MM.1S (cell line): ENCODE results near the gene PLA2G4B.

Experiments
- DNase-seq: peaks from one replicate; pipeline ENCODE4 v3.0.0-alpha.2; 2015
- H2AFZ ChIP-seq: fragments of 300-600 bp; sonication (generic); 2 replicates; pipeline ENCODE4 v1.6.0; 2016; ENCODE audit warnings: antibody characterized with exemption, low read length
- H3F3A ChIP-seq: fragments of 300-600 bp; sonication (generic); 2 replicates; pipeline ENCODE4 v1.6.1; 2016; ENCODE audit warnings: mild to moderate bottlenecking, antibody characterized with exemption, low read length, moderate library complexity, mixed read lengths; ENCODE audit not compliant: insufficient read depth
- H3K27ac ChIP-seq: fragments of 300-600 bp; sonication (generic); 2 replicates; pipeline ENCODE4 v1.5.1; 2016; ENCODE audit warnings: mild to moderate bottlenecking, low read length
- H3K27me3 ChIP-seq: fragments of 300-600 bp; sonication (generic); replicated peaks from 2 replicates; pipeline ENCODE4 v1.6.0; 2016; ENCODE audit warnings: low read length; ENCODE audit not compliant: insufficient read depth
- H3K36me3 ChIP-seq: fragments of 300-600 bp; sonication (generic); replicated peaks from 2 replicates; pipeline ENCODE4 v1.6.1; 2016; ENCODE audit warnings: mild to moderate bottlenecking, low read length, mixed read lengths; ENCODE audit not compliant: insufficient read depth
- H3K4me1 ChIP-seq: fragments of 300-600 bp; sonication (generic); 2 replicates; pipeline ENCODE4 v1.6.1; 2016; ENCODE audit warnings: low read length, mixed read lengths
- H3K4me2 ChIP-seq: fragments of 300-600 bp; sonication (generic); 2 replicates; pipeline ENCODE4 v1.6.0; 2016; ENCODE audit warnings: low read depth, low read length
- H3K4me3 ChIP-seq: fragments of 300-600 bp; sonication (generic); 2 replicates; pipeline ENCODE4 v1.5.1; 2016; ENCODE audit warnings: low read length, mixed read lengths
- H3K79me2 ChIP-seq: fragments of 300-600 bp; sonication (generic); 2 replicates; pipeline ENCODE4 v1.6.1; 2016; ENCODE audit warnings: mixed run types, low read length, mixed read lengths
- H3K9ac ChIP-seq: fragments of 300-600 bp; sonication (generic); 2 replicates; pipeline ENCODE4 v1.6.1; 2016; ENCODE audit warnings: low read length, mixed read lengths
- H3K9me2 ChIP-seq: fragments of 300-600 bp; sonication (generic); replicated peaks from 2 replicates; pipeline ENCODE4 v1.6.1; 2016; ENCODE audit warnings: mild to moderate bottlenecking, low read length, mixed read lengths; ENCODE audit not compliant: insufficient read depth
- H3K9me3 ChIP-seq: fragments of 300-600 bp; sonication (generic); replicated peaks from 2 replicates; pipeline ENCODE4 v1.6.1; 2016; ENCODE audit warnings: mild to moderate bottlenecking, low read length, mixed read lengths; ENCODE audit not compliant: insufficient read depth
- H4K20me1 ChIP-seq: fragments of 300-600 bp; sonication (generic); 2 replicates; pipeline ENCODE4 v1.6.1; 2016; ENCODE audit warnings: mild to moderate bottlenecking, low read length, moderate library complexity, mixed read lengths; ENCODE audit not compliant: insufficient read depth
- EZH2 ChIP-seq: fragments of 300-600 bp; sonication (generic); optimal IDR thresholded peaks from 2 replicates; pipeline ENCODE3; 2017; ENCODE audit warnings: low read depth, mild to moderate bottlenecking, antibody characterized with exemption, low read length, mixed read lengths
- EZH2phosphoT487 ChIP-seq: fragments of 300-600 bp; sonication (generic); IDR thresholded peaks from 2 replicates; pipeline ENCODE4 v1.6.1; 2018; ENCODE audit warnings: antibody characterized with exemption, low read length
- TF ChIP-seq, protein P1 (sequence below): fragments of 300-600 bp; sonication (generic); IDR thresholded peaks from 2 replicates; pipeline ENCODE4 v1.5.1; 2016; ENCODE audit warnings: antibody characterized with exemption, low read length, mixed read lengths

The PLA2G4B gene

DNA sequence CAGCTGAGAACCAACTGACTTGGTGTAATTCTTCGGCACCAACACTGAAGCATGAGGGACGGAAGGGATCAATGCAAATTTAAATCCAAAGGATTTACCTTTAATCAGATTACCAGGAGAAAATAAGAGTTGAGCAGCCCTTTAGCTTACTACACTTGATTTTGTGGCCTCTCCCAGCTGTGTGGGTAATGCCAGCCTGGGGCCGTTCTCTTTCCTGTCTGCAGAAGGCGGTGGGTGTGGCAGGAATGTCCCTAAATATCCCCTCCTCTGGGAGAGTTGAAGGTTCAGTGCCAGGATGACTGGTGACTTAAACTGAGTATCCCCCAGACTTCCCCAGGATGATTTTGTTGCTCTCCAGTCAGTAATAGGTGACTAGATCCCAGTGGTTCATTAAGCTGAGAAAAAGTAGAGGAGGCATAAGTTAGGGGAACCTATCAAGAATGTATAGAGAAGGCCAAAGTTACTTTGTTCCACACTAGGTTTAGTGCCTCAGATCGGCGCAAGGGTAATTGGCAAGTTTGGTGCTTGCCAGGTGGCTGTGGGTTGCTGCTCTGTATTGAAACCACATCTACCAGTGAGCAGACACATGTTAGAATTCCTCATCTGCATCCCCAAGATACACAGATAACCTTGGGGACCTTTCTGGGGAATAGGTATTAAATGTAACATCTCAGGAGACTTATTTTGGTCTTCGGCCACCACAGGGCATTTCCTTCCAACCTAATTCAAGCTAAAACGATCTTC is 41.3 kb upstream of the PLA2G4B start:
- Histone ChIP-seq H4K20me1 (no peaks in the 10 kb centered on the region), H3K4me3 (no peak overlapping the region), H3K27ac (no peak overlapping the region), H2AFZ (no peak overlapping the region), H3K27me3 (no peaks in the 10 kb centered on the region), H3K79me2 (no peaks in the 10 kb centered on the region), H3K4me1 (no peaks in the 10 kb centered on the region), H3K4me2 (no peak overlapping the region), H3K9ac (no peak overlapping the region), H3K9me2 (no peaks in the 10 kb centered on the region), H3K9me3 (no peaks in the 10 kb centered on the region), H3K36me3 (no peaks in the 10 kb centered on the region), H3F3A (no peaks in the 10 kb centered on the region)
- no peak for DNase-seq
- no peak for TF ChIP-seq EZH2
- no peak for TF ChIP-seq EZH2phosphoT487
- TF ChIP-seq, protein P1, sequence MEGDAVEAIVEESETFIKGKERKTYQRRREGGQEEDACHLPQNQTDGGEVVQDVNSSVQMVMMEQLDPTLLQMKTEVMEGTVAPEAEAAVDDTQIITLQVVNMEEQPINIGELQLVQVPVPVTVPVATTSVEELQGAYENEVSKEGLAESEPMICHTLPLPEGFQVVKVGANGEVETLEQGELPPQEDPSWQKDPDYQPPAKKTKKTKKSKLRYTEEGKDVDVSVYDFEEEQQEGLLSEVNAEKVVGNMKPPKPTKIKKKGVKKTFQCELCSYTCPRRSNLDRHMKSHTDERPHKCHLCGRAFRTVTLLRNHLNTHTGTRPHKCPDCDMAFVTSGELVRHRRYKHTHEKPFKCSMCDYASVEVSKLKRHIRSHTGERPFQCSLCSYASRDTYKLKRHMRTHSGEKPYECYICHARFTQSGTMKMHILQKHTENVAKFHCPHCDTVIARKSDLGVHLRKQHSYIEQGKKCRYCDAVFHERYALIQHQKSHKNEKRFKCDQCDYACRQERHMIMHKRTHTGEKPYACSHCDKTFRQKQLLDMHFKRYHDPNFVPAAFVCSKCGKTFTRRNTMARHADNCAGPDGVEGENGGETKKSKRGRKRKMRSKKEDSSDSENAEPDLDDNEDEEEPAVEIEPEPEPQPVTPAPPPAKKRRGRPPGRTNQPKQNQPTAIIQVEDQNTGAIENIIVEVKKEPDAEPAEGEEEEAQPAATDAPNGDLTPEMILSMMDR: no peak

DNA sequence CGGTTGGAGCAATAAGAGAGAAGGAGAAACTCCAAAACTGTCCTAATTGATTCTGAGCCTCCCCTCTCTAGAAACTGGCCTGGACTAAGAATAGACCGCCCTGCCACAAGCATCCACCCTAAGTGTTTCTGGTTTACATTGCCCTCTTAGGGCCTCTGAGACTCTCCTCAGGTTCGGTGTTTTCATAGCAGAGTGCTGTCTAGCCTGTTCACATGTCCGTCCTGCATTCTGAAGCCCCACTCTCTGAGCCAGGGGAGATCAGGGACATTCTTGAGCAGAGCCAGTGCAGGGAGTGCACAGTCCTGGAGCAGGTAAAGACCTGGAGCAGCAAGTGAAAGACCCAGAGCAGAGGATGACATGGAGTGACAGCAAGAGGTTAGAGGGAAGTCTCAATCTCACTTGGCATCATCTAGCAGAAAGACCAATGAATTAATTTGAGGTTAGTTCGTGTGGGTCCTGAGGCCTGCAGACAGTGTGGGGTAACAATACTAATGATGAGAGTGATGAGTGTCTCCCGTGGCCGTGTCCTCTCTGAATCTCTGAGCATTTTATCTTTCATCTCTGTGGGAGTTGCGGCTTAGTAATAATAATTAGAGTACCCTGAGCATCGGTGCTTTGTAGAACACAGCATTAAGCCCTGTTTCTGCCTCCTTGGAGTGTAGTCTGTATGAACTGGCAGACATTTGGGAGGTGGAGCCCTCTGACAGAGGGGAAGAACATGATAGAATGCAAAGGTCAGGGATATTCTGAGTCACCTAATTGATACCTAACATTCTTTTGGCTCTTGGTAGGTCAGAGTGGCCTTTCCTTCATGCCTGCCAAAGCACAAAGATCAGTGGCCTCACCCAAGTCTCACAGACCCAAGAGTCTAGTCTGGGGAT is 39.8 kb upstream of the PLA2G4B start:
- no peak overlapping the region for H3K4me2 ChIP-seq
- no peak overlapping the region for H3K27ac ChIP-seq

DNA sequence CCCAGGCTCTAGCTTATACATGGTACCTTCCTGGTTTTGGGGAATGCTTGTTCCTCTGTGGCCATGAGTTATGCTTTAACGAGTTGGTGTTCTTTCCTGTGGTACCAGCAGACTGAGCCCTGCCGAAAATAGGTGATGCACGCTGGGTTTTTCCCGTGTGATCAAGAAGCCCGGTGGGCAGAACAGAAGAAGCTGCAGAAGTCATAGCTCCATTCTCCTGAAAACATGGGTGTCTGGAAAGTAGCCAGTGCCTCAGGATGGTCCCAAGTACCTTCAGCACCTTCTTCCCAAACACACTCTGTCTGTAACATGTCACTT is 39.2 kb upstream of the PLA2G4B start:
- Histone ChIP-seq H3K4me1 (no peaks in the 10 kb centered on the region), H3K27me3 (no peaks in the 10 kb centered on the region), H3K79me2 (no peaks in the 10 kb centered on the region), H2AFZ (no peak overlapping the region), H3K9ac (no peak overlapping the region), H3K36me3 (no peaks in the 10 kb centered on the region), H3K27ac (no peak overlapping the region), H3F3A (no peaks in the 10 kb centered on the region), H3K9me2 (no peaks in the 10 kb centered on the region), H3K4me3 (no peak overlapping the region), H3K9me3 (no peaks in the 10 kb centered on the region), H3K4me2 (no peak overlapping the region), H4K20me1 (no peaks in the 10 kb centered on the region)
- TF ChIP-seq EZH2: no peak
- TF ChIP-seq, protein P1: no peak
- no peak for TF ChIP-seq EZH2phosphoT487
- no peak for DNase-seq

More for the DNA sequence above, 39.8 kb upstream of the PLA2G4B start:
- no peak for DNase-seq
- H3K9me2 ChIP-seq: no peaks in the 10 kb centered on the region
- H3K9ac ChIP-seq: no peak overlapping the region
- no peaks in the 10 kb centered on the region for H4K20me1 ChIP-seq
- H3K36me3 ChIP-seq: no peaks in the 10 kb centered on the region
- H3K4me1 ChIP-seq: no peaks in the 10 kb centered on the region
- H3K4me3 ChIP-seq: no peak overlapping the region
- H3K27me3 ChIP-seq: no peaks in the 10 kb centered on the region
- H3K9me3 ChIP-seq: no peaks in the 10 kb centered on the region
- H3K79me2 ChIP-seq: no peaks in the 10 kb centered on the region
- no peaks in the 10 kb centered on the region for H3F3A ChIP-seq
- no peak overlapping the region for H2AFZ ChIP-seq
- TF ChIP-seq EZH2phosphoT487 (no peak), EZH2 (no peak)
- TF ChIP-seq, protein P1: no peak
